Right hindlimb (tissue), 1 donor: ENCODE data around the gene FANCD2.
A peak's percentile ranks its signal among the peaks of the same experiment; 100 is the strongest.
"Not testable (repeated sequence)": the region's sequence is repeated elsewhere in the genome, so short reads cannot be mapped to it uniquely, and the experiment has no call there.

Experiments
- DNase-seq: peaks from one replicate; pipeline ENCODE4 v3.0.0-alpha.2; 2018

The FANCD2 gene

GRCh38 chr3:10026084-10026890 is at the start of gene FANCD2:
Gene FANCD2 (plus strand): TSS chr3:10026437. CDS start chr3:10028658, 2,221 bp downstream.
- DNase-seq, result peak; percentile 94

- DNase-seq, result no peak
Observed at GRCh38 chr3:9976721-9977709, 49.2 kb upstream of the FANCD2 start.

- no peak for DNase-seq
Observed at GRCh38 chr3:9978710-9979305, 47.4 kb upstream of the FANCD2 start.

GRCh38 chr3:9980251-9980650 is 46.0 kb upstream of the FANCD2 start:
- DNase-seq, result no peak

GRCh38 chr3:9986230-9986725 is 40.0 kb upstream of the FANCD2 start:
- DNase-seq, result no peak

- DNase-seq, result no peak
Observed at GRCh38 chr3:9994086-9994844, 32.0 kb upstream of the FANCD2 start.

- DNase-seq, result no peak
Observed at GRCh38 chr3:10000686-10001085, 25.6 kb upstream of the FANCD2 start.

- no peak for DNase-seq
Observed at GRCh38 chr3:10002951-10003350, 23.3 kb upstream of the FANCD2 start.

GRCh38 chr3:10004506-10004905 is 21.7 kb upstream of the FANCD2 start:
- no peak for DNase-seq

- no peak for DNase-seq
Observed at GRCh38 chr3:10004960-10005564, 21.2 kb upstream of the FANCD2 start.

- DNase-seq, result no peak
Observed at GRCh38 chr3:10006048-10006761, 20.0 kb upstream of the FANCD2 start.

GRCh38 chr3:10006762-10007090 is 19.5 kb upstream of the FANCD2 start:
- no peak for DNase-seq

GRCh38 chr3:10007126-10007782 is 19.0 kb upstream of the FANCD2 start:
- no peak for DNase-seq

- DNase-seq, result not testable (repeated sequence)
Observed at GRCh38 chr3:10008216-10008587, 18.0 kb upstream of the FANCD2 start.

- peak; percentile 92 for DNase-seq
Observed at GRCh38 chr3:10008588-10009344, 17.5 kb upstream of the FANCD2 start.

- DNase-seq, result no peak
Observed at GRCh38 chr3:10010421-10010877, 15.8 kb upstream of the FANCD2 start.

GRCh38 chr3:10010878-10011465 is 15.3 kb upstream of the FANCD2 start:
- peak; percentile 96 for DNase-seq

GRCh38 chr3:10011631-10012030 is 14.6 kb upstream of the FANCD2 start:
- peak; percentile 61 for DNase-seq

GRCh38 chr3:10012106-10012505 is 14.1 kb upstream of the FANCD2 start:
- no peak for DNase-seq
